NCI-H2107 treated with DMSO at 0.1 percent for 48 hours (cell line): ENCODE data around the gene CFC1B.
"Not testable (repeated sequence)": the region's sequence is repeated elsewhere in the genome, so short reads cannot be mapped to it uniquely, and the experiment has no call there.

Experiments
- DNase-seq: peaks from one replicate; lab custom pipeline; 2025; ENCODE audit not compliant: unreplicated experiment; lab: John Stamatoyannopoulos, UW

CFC1B gene

GRCh38 chr2:130520992-130521391, at the start of gene CFC1B:
CFC1B (plus strand) TSS chr2:130521222; CDS start chr2:130521485, 263 bp downstream.
- DNase-seq = not testable (repeated sequence)

DNA sequence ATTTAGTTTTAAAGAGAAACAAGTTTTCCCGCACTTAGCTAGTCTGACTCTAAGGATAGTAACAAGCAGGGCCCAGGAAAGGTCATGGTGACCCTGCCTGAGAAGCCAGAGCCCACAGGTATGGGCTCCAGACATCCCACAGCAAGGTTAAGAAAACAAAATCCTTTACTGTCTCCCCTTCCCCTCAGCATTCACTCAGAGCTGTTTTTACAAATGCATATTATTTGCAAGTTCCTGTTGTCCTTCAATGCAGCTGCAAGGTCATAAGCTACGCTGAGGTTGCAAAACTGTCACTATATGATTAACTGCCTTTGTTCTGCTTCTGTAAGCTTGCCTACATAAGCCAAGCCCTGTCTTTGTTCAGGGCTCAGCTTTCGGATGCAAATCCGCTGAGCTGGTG, 29.9 kb upstream of the CFC1B start:
- not testable (repeated sequence) for DNase-seq

GRCh38 chr2:130509228-130509627, 11.8 kb upstream of the CFC1B start, which contains the start of gene POTEI:
POTEI (minus strand) TSS chr2:130509328; CDS start chr2:130509235, 93 bp downstream.
- DNase-seq = not testable (repeated sequence)

DNA sequence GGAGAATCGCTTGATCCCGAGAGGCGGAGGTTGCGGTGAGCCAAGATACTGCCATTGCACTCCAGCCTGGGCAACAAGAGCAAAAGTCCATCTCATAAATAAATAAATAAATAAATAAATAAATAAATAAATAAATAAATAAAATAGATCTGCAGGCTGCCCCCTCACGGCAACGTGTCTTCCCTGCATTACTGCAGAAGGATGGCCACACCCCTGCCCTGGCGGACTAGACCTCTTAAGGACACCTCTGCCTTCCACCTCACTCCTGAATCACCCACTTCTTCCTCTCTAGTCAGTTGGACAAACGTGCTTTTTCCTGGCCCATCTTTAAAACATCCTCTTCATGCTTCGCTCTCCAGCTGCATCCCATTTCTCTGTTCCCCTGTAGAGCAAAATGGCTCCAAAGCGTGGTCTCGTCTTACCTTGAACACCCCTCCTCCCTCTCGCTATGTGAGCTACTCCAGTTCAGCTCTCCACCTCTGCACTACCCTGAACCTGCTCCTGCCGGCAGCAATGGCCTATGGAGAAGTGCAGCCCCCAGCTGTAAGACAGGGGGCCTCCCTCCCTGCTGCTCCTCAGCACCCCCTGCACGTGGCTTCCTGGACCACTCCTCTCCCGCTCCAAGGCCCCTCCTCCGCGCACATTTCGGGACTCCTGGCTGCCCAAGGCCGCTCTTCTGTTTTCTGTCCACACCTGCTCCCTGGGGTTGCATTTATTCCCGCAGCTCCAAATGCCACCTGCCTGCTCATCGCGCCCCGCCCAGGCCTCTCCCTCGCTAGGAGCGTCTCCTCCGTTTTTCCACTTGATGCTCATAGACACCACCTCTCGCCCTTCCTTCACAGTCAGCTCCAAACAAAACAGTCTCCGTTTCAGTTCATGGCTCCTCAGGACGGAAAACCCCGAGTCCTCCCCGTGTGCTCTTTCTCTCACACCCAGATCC, 9.9 kb upstream of the CFC1B start:
- not testable (repeated sequence) for DNase-seq

DNA sequence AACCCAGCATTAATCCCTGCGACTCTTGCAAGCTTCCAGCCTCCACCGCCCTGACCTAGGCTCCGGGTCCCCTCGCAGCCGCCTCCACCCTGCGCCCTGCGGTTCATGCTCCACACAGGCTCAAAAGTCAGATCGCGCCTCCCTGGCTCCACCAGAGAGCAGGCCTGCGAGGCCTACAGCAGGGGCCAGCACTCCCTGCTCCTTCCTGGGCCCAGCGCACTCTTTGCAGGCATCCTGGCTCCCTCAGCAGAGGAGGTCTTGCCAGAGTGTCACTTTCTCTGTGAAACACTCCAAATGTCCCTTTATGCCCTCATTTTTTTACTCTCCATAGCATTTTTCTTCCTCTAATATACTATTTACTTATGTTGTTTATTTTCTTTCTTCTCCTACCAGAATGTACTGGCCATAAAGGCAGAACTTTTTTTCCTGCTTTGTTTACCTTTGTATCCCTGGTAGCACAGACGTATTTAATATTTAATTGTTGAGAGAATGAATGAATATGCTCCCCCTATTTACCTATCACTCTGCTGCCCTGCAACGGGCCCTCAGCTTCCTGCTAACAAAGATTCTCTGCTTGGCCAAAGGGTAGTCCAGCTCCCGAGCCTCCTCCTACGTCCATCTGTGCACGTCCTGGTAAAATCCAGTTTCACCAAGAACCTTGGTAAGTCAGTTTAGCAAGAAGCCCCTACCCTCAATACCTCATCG, 9.1 kb upstream of the CFC1B start:
- not testable (repeated sequence) for DNase-seq

DNA sequence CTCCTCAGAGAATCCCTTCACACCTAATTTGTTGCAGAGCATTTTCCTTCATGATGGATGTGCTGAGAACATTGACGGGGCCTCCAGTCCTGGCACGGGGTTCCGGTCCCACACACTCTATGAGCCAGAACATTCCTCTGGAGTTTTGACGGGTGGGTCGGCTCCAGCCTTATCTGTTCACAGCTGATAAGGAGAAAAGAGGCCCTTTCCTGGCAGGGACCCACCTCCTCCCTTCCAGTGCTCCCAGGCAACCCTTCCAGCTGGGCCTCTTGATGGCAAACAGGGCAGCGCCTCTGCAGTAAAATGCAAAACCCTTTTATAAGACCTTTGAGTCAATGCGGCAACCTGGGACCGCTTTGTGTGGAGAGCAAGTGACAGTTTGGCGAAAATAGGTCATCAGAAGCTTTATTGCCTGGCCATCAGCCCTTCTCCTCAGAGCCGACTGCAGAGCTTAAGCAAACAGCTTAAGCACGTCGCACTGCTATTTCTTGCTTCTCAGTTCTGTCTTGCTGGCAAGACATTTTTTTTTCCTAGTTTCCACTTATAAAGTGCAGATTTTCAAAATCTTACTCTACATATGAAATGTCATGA, 2.4 kb upstream of the CFC1B start:
- not testable (repeated sequence) for DNase-seq

DNA sequence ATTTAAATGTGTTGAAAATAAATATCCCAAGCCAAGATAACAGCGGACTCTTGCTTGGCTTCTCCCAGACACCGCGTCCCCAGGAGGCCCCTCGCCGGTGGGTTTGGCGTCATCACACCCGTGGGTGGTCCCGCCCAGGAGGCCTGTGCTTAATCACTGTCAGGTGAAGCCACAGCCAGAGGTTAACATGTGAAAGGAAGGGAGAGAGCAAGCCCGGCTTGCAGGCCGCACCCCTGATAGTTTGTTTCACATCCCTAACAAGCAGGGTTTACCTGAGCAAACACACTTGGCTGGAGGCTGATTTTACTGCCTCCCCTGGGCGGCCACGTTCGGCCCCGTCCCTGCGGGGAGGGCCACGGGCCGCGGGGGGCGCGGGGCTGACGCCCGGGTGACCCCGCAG, 1.4 kb downstream of the CFC1B start:
- DNase-seq = not testable (repeated sequence)

- DNase-seq = not testable (repeated sequence)
These were observed 6.4 kb downstream of the CFC1B start for GRCh38 chr2:130527365-130527967.

- not testable (repeated sequence) for DNase-seq
These were observed 8.5 kb downstream of the CFC1B start for GRCh38 chr2:130529545-130529944.

- not testable (repeated sequence) for DNase-seq
These were observed 9.2 kb downstream of the CFC1B start for GRCh38 chr2:130530212-130530611.

GRCh38 chr2:130531225-130531624, 10.2 kb downstream of the CFC1B start:
- DNase-seq = not testable (repeated sequence)

DNA sequence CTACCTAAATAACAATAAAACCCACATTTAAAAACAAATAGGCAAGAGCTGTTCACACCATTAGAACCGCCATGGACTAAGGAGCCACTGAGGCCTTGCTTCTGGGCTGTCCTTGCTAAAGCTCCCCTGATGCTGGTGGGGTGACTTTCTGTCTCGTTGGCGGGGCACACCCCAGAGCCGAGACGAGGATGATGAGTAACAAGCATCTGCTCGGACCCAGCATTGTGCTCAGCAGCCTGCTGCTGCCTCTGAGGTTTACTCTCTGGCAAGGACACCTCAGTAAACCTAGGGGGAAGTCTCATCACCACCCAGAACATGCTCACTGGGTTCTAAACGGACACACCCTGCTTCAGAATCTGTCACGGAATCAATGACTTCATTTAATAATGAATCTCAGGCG, 10.7 kb downstream of the CFC1B start:
- DNase-seq = not testable (repeated sequence)

DNA sequence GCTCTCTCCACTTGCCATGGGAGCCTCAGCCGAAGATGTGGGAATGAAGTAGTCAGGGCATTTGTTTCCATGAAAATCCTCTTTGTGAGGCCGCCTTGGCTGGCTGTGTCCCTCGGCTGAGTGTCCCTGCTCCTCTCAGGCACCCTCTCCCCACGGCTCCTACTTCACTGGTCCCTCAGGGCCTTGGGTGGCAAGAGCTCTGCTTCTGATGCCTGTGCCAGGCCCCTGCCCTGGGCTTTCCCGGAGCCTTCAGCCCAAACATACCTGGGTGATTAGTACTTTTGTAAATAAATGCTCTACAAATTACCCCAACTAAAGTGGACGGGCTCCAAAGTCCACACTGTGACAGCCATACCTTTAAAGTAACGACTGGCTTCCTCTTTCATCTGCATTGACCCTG, 15.6 kb downstream of the CFC1B start:
- not testable (repeated sequence) for DNase-seq

- DNase-seq = not testable (repeated sequence)
These were observed 17.2 kb downstream of the CFC1B start for GRCh38 chr2:130538271-130538670.

DNA sequence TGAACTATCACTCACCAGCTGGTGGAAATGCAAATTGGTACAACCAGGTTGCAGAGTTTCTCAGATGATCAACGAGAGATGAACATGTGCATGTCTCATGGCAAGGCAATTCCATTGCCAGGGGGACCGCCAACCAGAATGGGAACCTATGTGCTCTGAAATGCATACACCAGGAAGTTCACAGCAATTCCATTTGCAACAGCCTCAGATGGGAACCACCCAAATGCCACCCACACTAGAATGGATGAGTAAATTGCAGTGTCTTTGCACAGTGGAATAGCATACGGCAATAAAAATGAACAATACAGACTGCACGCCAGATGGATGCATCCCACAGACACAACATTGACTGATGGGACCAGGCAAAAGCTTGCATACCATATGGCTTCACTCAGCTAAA, 21.8 kb downstream of the CFC1B start:
- DNase-seq = not testable (repeated sequence)

GRCh38 chr2:130543785-130544528, 22.9 kb downstream of the CFC1B start:
- not testable (repeated sequence) for DNase-seq

GRCh38 chr2:130544978-130545377, 24.0 kb downstream of the CFC1B start:
- DNase-seq = not testable (repeated sequence)

DNA sequence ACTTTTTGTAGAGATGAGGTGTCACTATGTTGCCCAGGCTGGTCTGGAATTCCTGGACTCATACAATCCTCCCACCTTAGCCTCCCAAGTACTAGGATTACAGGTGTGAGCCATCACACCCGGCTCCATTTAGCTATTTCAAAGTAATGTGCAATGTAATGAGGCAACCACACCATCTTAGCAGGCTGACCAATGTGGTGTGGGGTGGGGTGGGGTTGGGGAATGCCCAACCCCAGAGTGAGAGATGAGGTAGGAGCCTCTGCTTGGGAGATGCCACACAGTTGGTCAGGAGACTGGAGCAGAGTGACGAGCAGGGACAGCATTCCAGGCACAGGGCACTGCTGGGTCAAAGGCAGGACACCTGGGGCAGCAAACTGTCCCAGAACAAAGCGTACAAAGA, 27.4 kb downstream of the CFC1B start:
- not testable (repeated sequence) for DNase-seq

GRCh38 chr2:130549475-130549874, 28.5 kb downstream of the CFC1B start:
- not testable (repeated sequence) for DNase-seq

DNA sequence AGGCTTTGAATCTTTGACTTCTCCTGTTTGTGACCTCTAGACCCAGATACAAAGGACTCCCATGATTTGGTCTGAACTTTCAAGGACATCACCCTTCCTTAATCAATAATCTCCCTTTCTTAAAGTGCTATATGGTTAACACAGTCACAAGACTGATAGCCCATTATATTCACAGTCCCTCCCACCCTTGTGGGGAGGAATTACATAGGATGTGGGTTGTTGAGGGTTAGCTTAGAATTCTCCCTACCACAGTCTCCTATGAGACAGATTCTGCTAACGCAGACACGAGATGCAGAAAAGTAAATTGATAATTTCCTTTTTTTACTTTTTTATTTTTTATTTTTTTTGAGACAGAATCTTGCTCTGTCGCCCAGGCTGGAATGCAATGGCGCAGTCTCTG, 33.2 kb downstream of the CFC1B start:
- not testable (repeated sequence) for DNase-seq
